ENCODE measurements around the gene PLCB1. TPM values are rescaled to one million over a fixed set of nuclear protein-coding genes. Genes with fewer than 3 reads are reported as not detected.

Gene PLCB1
- total RNA-seq, 1 donor from 2014 or later: 6.3 TPM

GRCh38 chr20:8914421-8914820 is 782.4 kb downstream of the PLCB1 start:
- Histone ChIP-seq H3K36me3 (no peaks in the 10 kb centered on the region), H3K4me3 (no peak overlapping the region), H3K9me3 (no peaks in the 10 kb centered on the region), H3K27me3 (ENCODE audit: low read depth) (no peaks in the 10 kb centered on the region), H3K4me1 (no peaks in the 10 kb centered on the region), H3K27ac (no peak overlapping the region)
- ATAC-seq: no peak
- intact Hi-C loops (cut with DNase I): no loop called here
- no peak for DNase-seq
- TF ChIP-seq CTCF (IDR thresholded peaks at IDR 0.05): no peak

DNA sequence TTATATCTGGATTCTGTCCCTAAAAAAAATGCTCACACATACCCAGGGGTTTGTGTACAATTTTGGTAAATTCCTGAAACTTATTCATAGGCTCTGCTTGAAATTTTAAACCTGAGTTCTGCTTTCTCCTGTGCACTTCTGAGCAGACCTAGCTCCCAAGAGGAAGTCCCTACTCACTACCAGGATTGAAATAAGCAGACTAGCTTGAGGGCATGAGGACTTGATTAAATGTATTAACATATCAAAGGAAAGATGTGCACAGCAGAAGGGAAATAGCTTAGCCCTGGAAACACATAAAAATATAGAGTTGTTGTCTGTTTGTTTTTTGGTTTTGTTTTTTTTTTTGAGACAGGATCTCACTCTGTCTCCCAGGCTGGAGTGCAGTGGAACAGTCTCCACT is 785.0 kb downstream of the PLCB1 start:
- Histone ChIP-seq H3K4me3 (no peak overlapping the region), H3K36me3 (no peaks in the 10 kb centered on the region), H3K4me1 (no peaks in the 10 kb centered on the region), H3K27me3 (ENCODE audit: low read depth) (no peaks in the 10 kb centered on the region), H3K9me3 (no peaks in the 10 kb centered on the region), H3K27ac (no peak overlapping the region)
- ATAC-seq (no peak), DNase-seq (no peak)
- intact Hi-C loops (cut with DNase I): no loop called here
- TF ChIP-seq CTCF (IDR thresholded peaks at IDR 0.05): no peak

GRCh38 chr20:8918145-8918544 is 786.1 kb downstream of the PLCB1 start:
- Histone ChIP-seq H3K4me1 (no peaks in the 10 kb centered on the region), H3K27ac (no peak overlapping the region), H3K27me3 (ENCODE audit: low read depth) (no peaks in the 10 kb centered on the region), H3K4me3 (no peak overlapping the region), H3K36me3 (no peaks in the 10 kb centered on the region), H3K9me3 (no peaks in the 10 kb centered on the region)
- intact Hi-C loops (cut with DNase I): no loop called here
- TF ChIP-seq CTCF (IDR thresholded peaks at IDR 0.05): no peak
- DNase-seq (no peak), ATAC-seq (no peak)

DNA sequence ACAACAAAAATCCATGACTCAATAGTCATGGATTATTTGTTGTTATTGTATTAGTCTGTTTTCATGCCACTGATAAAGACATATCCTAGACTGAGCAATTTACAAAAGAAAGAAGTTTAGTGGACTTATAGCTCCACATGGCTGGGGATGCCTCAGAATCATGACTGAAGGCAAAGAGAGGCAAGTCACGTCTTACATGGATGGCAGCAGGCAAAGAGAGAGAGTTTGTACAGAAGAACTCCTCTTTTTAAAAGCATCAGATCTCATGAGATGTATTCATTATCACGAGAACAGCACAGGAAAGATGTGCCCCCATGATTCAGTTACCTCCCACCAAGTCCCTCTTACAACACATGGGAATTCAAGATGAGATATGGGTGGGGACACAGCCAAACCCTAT is 792.5 kb downstream of the PLCB1 start:
- no peak for TF ChIP-seq CTCF (IDR thresholded peaks at IDR 0.05)
- H3K9me3 ChIP-seq: no peaks in the 10 kb centered on the region
- no peak overlapping the region for H3K27ac ChIP-seq
- no peaks in the 10 kb centered on the region for H3K4me1 ChIP-seq
- no peak for DNase-seq
- no peaks in the 10 kb centered on the region for H3K27me3 ChIP-seq (ENCODE audit: low read depth)
- intact Hi-C loops (cut with DNase I): no loop called here
- no peaks in the 10 kb centered on the region for H3K36me3 ChIP-seq
- no peak for ATAC-seq
- H3K4me3 ChIP-seq: no peak overlapping the region

- no peaks in the 10 kb centered on the region for H3K9me3 ChIP-seq
- no peak for TF ChIP-seq CTCF (IDR thresholded peaks at IDR 0.05)
- ATAC-seq (no peak), DNase-seq (no peak)
- H3K4me1 ChIP-seq: no peaks in the 10 kb centered on the region
- no peak overlapping the region for H3K27ac ChIP-seq
- H3K4me3 ChIP-seq: no peak overlapping the region
- intact Hi-C loops (cut with DNase I): no loop called here
- H3K36me3 ChIP-seq: no peaks in the 10 kb centered on the region
- no peaks in the 10 kb centered on the region for H3K27me3 ChIP-seq (ENCODE audit: low read depth)
These were observed 798.7 kb downstream of the PLCB1 start for GRCh38 chr20:8930726-8931125.
